ENCODE data around the gene PPP3R2. TPM values are rescaled to one million over a fixed set of nuclear protein-coding genes. Genes with fewer than 3 reads are reported as not detected.

PPP3R2 gene, protein sequence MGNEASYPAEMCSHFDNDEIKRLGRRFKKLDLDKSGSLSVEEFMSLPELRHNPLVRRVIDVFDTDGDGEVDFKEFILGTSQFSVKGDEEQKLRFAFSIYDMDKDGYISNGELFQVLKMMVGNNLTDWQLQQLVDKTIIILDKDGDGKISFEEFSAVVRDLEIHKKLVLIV
- polyA plus RNA-seq (ENCODE audit: insufficient read length in 4 of 4), result under 1 TPM in 2 of 4 donors, not detected in 2; 0.04 to 0.06 TPM

DNA sequence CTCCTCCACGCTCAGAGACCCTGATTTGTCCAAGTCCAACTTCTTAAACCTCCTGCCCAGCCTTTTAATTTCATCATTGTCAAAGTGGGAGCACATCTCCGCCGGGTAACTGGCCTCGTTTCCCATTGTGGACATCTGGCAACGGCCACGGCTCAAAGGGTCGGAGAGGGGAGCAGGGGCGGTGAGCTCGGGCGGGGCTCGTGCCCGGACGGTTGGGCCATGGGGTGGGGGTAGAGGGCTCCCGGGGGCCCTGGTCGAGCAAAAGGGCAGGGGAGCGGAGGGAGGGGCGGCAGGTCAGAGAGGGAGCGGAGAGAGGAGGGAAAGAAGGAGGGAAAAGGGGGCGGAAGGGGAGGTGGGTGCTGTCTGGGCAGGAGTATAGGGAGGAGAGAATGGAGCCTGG, at the start of gene PPP3R2:
Gene PPP3R2, minus strand, starts transcription at position 174 of the 400 bp plus-strand sequence. Its CDS starts 48 bp downstream, at position 126.
- no peak for DNase-seq (ENCODE audit: low read depth in 4 of 4, low spot score in 3 of 4)

DNA sequence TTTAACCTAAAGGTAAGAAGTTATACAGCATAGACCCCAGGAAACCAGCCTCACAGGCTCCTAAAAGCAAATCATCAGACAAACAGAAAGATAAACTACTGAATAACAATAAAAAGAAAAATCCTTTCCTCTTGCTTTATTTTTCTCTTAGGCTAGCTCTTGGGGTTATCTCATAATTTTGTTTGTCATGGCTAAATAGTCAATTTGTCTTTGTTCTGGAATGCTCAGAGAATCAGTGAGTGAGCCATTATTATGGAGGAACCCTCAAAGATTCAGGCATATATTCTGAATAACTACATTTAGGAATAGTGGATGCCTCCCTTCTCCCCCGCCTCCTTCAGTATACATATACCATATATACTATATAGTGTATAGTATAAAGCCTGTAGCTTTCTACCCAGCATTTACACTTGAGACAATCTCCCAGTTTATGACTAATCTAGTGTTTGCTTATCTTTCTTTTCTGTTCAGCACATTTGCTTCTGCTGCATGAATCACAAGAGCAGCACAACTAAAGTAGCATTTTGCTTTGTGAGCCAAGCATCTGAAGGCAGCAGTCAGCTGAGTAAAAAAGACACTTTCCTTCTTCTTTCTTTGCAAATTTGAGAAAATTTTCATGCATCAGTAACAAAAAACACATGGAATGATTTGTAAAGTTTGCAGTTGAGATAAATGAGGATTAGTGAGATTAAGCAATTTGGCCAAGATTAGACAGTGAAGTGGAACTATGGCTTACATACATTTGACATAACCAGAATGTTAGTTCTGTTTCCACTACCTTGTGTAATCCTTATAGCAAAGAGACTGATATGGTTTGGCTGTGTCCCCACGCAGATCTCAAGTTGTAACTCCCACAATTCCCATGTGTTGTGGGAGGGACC, 45.3 kb upstream of the PPP3R2 start:
- DNase-seq (ENCODE audit: low read depth in 4 of 4, low spot score in 3 of 4), result no peak

DNA sequence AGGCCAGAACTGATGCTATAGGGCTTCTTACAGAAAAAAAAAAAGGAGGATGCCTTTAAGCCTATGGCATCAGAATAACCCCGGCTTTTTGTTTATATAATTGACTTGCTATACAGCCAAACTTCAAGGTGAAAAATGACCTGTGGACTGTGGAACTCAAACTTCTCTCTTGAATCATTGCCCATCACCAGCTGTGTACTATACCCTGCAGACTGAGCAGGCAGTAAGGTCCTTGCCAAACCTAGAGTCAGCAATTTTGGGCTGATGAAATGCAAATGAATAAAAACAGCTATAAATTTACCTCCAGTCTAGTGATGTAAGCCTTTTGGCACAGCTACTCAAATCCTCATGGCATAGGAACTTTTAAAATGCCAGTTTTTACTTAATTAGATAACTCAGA, 44.5 kb upstream of the PPP3R2 start:
- no peak for DNase-seq (ENCODE audit: low read depth in 4 of 4, low spot score in 3 of 4)

DNA sequence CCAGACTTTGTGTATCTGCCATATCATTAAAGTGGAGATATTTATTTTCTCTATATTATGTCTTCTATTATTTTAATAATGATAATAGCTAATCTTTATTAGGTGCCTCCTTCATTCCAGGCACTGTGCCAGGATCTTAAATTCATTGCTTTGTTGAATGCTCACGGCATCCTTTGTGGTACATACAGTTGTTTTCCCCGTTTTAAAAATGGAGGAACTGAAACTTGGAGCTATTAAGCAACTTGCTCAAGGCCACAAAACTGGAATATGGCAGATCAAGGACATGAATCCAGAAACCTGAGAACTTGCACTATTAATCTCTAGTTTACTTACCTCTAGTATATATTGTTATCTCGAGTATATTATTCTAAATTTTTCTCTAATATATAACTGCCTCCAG, 41.5 kb upstream of the PPP3R2 start:
- DNase-seq (ENCODE audit: low read depth in 4 of 4, low spot score in 3 of 4), result no peak

DNA sequence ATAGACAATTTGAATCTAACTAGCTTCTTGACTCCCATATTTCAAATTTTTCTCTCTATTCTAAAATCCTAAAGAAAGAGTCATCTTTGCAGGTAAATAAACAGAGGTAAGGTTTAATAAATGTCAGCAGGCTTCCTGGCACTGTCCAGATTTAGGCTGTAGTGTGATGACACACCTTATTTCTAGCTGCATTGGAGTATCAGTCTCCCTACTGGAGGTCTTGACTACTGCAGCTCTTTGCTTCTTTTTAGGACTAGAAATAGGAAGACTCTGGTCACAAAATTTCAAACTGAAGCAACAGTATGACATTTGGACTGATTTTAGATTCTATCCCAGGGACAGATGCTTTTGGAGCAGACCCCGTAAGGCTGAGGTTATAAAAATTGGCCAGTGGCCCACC, 40.7 kb upstream of the PPP3R2 start:
- DNase-seq (ENCODE audit: low read depth in 4 of 4, low spot score in 3 of 4), result no peak

DNA sequence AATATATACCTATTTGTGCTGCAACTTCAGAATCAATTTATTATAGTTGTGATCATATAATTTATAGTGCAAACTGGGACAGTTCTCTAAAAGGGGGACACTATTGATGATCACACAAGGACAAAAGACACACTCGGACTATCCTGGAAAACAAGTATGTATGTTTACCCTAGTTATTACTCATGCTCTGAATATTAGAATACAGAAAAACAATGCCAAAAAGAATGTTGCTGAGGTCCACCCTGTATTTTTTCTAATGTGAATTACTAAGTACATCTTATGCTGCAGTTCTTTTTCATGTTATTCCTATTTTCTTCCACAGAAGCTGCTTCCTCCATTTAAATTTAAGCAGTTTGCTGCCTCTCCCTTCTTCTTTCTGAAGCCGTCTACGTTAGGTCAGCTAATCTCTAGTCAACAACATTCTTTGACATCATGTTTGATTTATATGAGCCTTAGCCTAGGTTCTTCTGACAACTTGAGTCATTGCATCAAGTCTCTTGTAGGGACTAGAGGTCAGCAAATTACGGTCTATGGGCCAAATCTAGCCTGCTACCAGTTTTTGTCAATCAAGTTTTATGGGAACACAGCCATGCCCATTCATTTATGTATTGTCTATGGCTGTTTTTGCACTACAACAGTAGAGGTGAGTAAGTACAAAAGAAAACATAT, 40.1 kb upstream of the PPP3R2 start:
- DNase-seq (ENCODE audit: low read depth in 4 of 4, low spot score in 3 of 4), result no peak

DNA sequence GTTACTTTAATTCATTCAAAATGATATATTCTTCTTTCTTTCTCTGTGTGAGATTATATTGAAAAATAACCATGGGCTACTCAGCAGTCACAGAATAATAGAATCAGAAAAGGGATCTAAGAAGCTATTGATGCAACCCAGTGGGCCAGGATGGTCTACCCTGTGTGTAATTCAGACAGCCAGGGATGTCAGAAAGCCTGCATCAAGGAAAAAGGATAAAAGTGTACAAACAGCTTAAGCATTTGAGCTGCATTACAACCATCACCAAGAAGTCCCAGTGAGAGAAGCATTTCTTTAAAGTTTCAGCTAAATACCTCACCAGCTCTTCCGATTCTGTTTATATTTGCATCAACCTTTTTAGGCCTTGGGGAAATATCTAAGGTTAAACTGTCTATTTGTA, 37.8 kb upstream of the PPP3R2 start:
- DNase-seq (ENCODE audit: low read depth in 4 of 4, low spot score in 3 of 4), result no peak

DNA sequence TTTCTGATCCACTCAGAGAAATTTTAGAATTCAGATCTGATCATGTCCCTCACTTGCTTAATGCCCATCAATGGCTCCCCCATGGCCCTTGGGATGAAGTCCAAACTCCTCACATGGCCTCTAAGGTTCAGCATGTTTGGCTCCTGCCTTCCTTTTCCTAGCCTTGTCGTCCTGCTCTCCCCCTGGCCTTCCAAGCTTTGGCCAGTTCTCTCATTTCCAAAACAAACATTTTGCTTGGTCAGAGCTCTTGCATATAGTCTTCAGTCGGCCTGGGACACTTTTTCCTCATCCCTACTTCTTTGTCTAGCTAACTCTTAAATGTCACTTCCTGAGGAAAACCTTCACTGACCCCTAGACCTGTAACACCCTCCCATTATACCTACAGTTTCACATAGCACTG, 37.1 kb upstream of the PPP3R2 start:
- no peak for DNase-seq (ENCODE audit: low read depth in 4 of 4, low spot score in 3 of 4)

DNA sequence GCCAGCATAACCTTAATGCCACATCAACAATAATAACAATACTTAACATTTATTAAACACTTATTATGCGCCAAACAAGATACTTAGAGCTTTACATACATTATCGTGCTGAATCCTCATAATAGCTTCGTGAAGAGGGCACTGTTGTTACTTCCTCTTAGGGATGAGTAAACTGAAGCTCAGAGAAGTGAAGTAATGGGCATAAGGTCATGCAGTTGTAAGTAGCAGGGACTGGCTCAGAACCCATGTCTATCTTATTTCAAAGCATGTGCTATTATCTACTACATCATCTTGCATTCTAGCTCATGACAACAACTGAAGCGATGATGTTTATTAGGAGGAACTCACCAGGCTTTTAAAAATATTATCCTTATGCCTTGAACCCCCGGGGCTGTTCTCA, 34.9 kb upstream of the PPP3R2 start:
- DNase-seq (ENCODE audit: low read depth in 4 of 4, low spot score in 3 of 4), result no peak

DNA sequence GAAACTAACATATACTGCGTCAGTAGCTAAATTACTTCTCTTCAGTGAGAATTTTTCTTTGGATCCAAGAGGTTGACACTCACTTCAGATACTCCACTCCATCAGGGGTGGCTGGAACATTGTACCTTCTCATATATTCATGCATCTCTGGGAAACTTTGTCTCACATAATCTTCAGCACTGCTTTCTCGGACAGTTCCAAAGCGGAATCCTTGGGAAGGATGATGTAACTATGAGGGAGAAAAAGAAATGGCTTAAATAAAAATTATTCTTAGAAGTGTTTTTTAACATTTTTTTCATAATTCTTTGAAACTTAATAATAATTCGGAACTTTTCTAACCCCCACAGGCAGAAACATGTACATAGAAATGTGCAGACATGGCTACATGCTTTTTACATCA, 33.4 kb upstream of the PPP3R2 start:
- peak in 2 of 4 donors; percentile 10 to 22 for DNase-seq (ENCODE audit: low read depth in 4 of 4, low spot score in 3 of 4)

DNA sequence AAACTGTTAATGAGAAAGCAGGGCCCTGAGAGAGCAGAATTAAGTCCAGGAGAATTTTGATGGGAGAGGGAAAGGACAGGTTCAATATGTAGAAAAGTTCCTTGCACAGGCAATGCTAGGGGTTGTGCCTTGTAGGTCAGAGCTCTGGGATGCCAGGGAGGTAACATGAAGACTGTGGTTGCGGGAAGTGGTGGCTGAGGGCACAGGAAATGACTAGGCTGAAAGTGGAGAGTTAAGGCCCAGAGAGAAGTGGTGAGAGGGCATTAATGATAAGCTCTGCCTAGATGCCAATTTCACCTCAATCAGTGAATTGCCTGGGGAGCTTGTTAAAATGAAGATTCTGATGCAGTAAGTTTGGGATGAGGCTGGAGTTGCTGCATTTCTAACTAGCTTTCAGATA, 31.5 kb upstream of the PPP3R2 start:
- DNase-seq (ENCODE audit: low read depth in 4 of 4, low spot score in 3 of 4), result no peak

DNA sequence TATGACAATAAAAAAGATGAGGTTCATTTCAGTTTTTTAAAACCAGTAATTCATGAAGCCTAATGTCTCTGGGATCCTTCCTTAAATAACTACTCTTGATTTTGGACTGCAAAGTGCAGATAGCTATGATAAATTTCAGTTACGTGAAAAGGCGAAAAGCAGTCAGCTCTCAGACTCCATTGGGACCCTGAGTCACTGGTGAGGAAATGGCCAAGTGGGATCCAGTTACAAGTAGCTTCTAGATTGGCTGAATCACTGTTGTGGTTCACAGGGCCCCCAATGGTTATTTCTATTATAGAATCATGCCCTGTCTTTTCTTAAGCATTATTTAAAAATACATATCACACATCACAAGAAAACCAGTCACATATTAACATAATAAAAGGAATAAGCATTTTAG, 31.1 kb upstream of the PPP3R2 start:
- DNase-seq (ENCODE audit: low read depth in 4 of 4, low spot score in 3 of 4), result no peak

DNA sequence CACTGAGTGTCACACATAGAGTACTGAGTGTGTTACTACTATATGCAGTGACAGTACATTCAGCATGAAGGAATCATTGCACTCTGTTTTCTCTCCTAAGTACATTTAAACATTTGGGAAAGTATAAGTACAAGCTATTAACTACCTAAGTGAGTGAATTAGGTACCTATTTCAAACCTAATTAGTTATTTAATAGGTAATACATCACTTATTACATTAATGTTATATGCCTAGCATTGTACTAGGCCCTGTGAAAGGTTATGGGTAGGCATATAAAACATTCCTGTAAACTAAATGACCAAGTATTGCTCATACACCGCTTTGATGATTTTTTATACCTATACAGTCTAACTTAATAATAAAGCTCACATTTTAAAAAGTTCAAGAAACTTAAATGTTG, 25.7 kb upstream of the PPP3R2 start:
- no peak for DNase-seq (ENCODE audit: low read depth in 4 of 4, low spot score in 3 of 4)

DNA sequence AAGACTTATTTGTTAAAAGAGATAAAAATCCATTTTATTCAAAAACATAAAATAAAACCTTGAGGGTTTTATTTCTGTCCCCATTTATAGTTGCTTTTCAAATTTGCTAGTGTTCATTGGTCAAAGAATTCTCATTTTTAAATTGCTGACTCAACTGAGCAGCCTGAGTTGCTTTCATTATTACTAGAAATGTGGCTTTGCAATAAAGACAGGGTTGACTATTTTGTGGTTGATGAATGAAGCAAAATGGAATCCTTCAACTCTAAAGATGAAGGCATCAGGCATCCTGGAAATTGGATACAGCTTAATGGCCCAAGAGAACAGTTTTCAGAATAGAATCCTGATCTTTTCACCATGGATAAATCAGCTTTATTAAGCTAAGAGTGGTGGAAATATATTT, 23.9 kb upstream of the PPP3R2 start:
- DNase-seq (ENCODE audit: low read depth in 4 of 4, low spot score in 3 of 4), result no peak

DNA sequence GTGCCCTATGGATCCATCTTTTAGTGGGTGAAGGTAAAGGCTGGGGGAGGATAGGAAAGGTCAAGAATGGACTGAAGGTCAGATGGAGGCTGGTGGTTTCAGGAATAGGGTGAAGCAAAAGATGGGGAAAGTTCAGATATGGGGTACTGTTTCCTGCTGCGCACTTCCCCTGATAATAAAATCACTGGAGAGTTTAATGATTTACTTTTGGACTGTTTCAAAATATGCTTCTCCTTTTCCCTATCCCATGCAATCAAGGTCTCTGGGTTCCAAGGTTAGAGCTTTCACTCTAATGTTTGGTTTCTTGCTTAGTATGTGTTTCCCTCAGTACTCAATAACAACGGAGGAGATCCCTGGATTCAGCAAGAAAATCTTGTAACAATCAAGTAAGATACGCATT, 10.8 kb upstream of the PPP3R2 start:
- DNase-seq (ENCODE audit: low read depth in 4 of 4, low spot score in 3 of 4), result no peak

DNA sequence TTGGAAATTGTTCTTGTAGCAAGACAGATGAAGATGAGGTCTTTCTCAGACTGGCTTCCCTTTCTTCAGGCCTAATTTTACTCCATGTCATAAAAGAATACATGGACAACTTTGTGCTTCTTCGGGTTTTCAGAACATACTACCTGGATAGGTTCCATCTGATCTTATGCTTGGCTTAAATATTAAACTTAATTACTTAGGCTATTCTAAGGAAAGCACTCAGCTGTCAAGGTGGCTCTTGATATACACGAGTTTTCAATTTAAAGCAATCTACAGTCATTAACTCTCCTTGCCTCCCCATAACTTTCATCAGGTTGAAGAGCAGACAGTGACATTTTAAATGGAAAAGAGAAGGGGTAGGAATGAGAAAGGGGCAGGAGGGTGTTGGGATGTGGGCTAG, 9.5 kb upstream of the PPP3R2 start:
- DNase-seq (ENCODE audit: low read depth in 4 of 4, low spot score in 3 of 4), result no peak

DNA sequence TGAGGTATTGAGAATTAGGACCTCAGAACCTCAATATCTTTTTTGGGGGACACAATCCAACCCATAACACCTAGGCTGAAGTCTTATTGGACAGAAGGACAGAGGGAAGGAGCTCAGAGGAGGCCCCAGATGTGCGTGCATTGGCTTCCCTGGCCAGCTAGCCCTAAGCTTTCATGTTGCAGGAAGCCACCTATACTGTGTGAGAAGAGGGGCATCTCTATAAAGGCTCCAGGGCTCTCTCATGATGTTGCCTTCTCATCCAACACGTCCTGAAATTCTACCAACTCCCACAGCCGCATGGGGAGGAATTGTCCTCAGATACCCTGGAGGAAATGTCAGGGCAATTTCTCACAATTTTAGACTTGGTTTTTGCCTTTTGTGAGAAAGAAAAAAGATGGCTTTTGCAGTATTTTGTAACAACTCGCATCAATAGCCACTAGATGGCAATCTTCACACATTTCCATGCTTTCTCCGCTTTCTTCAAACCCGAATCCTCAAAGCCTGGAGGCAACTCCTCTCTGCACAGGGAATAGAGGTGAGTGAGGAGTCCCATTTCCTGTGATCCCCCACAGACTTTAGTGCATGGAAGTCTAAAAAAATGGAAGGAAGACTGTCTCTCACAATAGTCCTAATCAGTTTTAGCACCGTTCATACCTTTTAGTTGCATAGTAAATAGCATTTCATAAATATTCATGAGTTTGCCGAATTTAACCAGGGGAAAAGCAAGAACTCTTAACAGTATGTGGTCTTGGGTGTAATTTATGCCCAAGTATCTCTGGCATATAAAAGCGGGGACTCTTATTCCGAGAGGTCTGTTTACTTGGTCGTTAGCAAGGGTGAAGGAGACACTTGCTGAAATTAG, 7.4 kb upstream of the PPP3R2 start:
- peak; percentile 29 to 53 (median 44) for DNase-seq (ENCODE audit: low read depth in 4 of 4, low spot score in 3 of 4)

DNA sequence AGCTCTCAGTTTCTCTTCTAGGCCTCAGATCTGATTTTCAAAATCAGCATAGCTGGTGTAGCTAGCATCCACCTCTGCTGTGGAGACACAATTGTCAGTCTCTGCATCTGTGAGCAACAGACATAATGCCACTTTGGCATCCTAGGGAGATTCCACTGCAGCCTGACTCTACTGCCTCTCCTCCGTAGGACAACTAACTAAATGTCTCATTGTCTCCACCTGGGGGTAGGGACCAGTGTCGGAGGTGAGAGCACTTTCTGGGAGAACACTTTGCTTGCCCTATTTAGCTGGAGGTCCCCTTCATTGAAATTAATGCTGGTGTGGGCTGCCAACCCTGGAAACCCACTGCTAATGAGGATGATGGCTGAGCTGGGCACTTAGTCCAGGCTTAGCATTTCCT, 1.4 kb downstream of the PPP3R2 start:
- DNase-seq (ENCODE audit: low read depth in 4 of 4, low spot score in 3 of 4), result no peak

DNA sequence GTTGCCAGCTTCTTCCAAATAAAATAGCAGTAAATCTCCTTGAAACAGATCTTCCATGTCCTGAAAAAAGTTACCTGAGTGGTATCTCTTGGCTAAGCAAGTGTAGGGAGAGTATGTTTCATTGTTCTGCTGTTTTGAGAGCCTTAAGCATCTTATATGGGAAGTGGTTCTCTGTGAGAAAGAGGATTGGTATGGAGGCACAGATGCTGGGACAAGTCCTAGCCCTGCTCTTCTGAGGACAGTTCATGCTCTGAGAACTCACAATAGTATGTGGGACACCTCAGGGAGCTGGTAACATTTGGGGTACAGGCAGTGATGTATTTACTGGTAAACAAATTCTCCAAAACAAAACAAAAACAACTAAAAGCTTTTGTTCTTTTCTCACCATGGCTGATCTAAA, 2.0 kb downstream of the PPP3R2 start:
- DNase-seq (ENCODE audit: low read depth in 4 of 4, low spot score in 3 of 4), result no peak

DNA sequence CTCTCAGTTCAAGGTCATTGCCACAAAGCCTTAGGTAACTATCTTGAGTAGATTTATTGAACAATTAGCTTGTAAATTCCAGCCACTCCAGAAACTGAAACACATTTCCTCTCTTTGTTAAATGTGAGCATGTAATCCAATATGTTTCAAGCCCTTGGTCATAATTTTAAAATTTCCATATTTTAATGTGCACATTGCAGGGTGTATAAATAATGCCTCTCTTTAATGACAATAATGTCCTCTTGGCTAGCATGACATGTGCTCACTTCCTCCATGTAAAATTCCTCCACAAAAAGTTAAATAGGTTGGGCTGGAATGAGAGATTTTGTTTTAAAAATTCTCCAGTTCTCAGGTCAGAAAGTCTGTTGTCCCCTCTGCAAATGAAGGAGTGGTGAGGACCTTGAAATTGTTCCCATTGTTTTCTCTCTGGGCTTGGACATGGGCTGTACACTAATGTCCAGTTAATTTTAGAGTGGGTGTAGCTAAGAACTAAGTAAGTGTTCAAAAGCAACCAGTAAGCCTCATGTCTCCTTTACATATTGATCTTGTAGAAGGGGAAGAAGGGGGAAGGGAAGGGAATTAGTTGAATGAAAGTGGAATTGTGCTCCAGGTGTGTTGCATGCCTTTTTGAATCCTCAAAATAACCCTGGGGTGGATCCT, 2.9 kb downstream of the PPP3R2 start:
- DNase-seq (ENCODE audit: low read depth in 4 of 4, low spot score in 3 of 4), result no peak

All from right renal pelvis (tissue), 4 donors.